GM18507 (cell line): ENCODE data around the gene TSEN54.
A peak's percentile ranks its signal among the peaks of the same experiment; 100 is the strongest.

ENCODE experiments used
- DNase-seq: peaks from one replicate; pipeline ENCODE4 v3.0.0; 2011; ENCODE audit warnings: low read depth; ENCODE audit not compliant: insufficient read length; ENCODE audit errors: extremely low spot score
- FAIRE-seq: peaks from 2 replicates; lab custom pipeline; 2011; peaks lifted over from hg19 to GRCh38; lab: Jason Lieb, UNC

The TSEN54 gene

GRCh38 chr17:75557852-75558665, 41.7 kb downstream of the TSEN54 start:
- no peak for FAIRE-seq
- no peak for DNase-seq

GRCh38 chr17:75558666-75559530, 42.6 kb downstream of the TSEN54 start:
- no peak for FAIRE-seq
- no peak for DNase-seq

GRCh38 chr17:75559958-75560533, 43.7 kb downstream of the TSEN54 start:
- DNase-seq (no peak), FAIRE-seq (no peak)

GRCh38 chr17:75561927-75562603, 45.7 kb downstream of the TSEN54 start:
- DNase-seq, result no peak
- FAIRE-seq, result no peak

GRCh38 chr17:75563063-75563758, 46.9 kb downstream of the TSEN54 start:
- no peak for FAIRE-seq
- no peak for DNase-seq

GRCh38 chr17:75564195-75564594, 47.9 kb downstream of the TSEN54 start:
- DNase-seq (no peak), FAIRE-seq (no peak)

- DNase-seq, result no peak
- no peak for FAIRE-seq
Observed at GRCh38 chr17:75565066-75565465, 48.7 kb downstream of the TSEN54 start.

GRCh38 chr17:75565618-75566017, 49.3 kb downstream of the TSEN54 start:
- FAIRE-seq, result no peak
- DNase-seq, result no peak

GRCh38 chr17:75566416-75566815, 50.1 kb downstream of the TSEN54 start:
- no peak for FAIRE-seq
- no peak for DNase-seq

GRCh38 chr17:75566834-75567233, 50.5 kb downstream of the TSEN54 start:
- FAIRE-seq, result peak; percentile 71

GRCh38 chr17:75568412-75569255, 52.3 kb downstream of the TSEN54 start:
- no peak for DNase-seq
- no peak for FAIRE-seq

More at GRCh38 chr17:75566834-75567233, 50.5 kb downstream of the TSEN54 start:
- DNase-seq, result no peak

GRCh38 chr17:75570034-75570676, 53.8 kb downstream of the TSEN54 start:
- FAIRE-seq (no peak), DNase-seq (no peak)

- FAIRE-seq, result no peak
- DNase-seq, result no peak
Observed at GRCh38 chr17:75570772-75571171, 54.4 kb downstream of the TSEN54 start.

- DNase-seq (peak; percentile 67), FAIRE-seq (peak; percentile 95)
Observed at GRCh38 chr17:75571197-75571884, 55.0 kb downstream of the TSEN54 start.

- no peak for DNase-seq
- no peak for FAIRE-seq
Observed at GRCh38 chr17:75571885-75572215, 55.5 kb downstream of the TSEN54 start.

GRCh38 chr17:75572713-75573539, 56.6 kb downstream of the TSEN54 start:
- FAIRE-seq (no peak), DNase-seq (no peak)

- FAIRE-seq, result no peak
- no peak for DNase-seq
Observed at GRCh38 chr17:75573540-75573957, 57.2 kb downstream of the TSEN54 start.
